Natural killer cell (primary cell): ENCODE data around the gene SLC5A2. TPM values are rescaled to one million over a fixed set of nuclear protein-coding genes. Genes with fewer than 3 reads are reported as not detected.
"Not testable (repeated sequence)": the region's sequence is repeated elsewhere in the genome, so short reads cannot be mapped to it uniquely, and the experiment has no call there.

Experiments used
- ATAC-seq, 3 donors: fragments of 150-1000 bp in 2 of 3; fragments of 200-7000 bp in 1 of 3; cut with Tn5 transposase; 1 replicate in 1 of 3; 2 replicates in 2 of 3; pipeline ENCODE4 v1.10.0; 2021; ENCODE audit warnings: mild to moderate bottlenecking in 2 of 3, moderate library complexity in 2 of 3
- DNase-seq, 2 donors: peaks; one replicate each; pipeline versions ENCODE4 v3.0.0 to v3.0.0-alpha.2; 2013 to 2021; ENCODE audit warnings: mixed read lengths in 1 of 2
- H3K27ac ChIP-seq: one replicate; pipeline ENCODE4 v1.5.1; 2013; ENCODE audit warnings: mild to moderate bottlenecking, low read length
- H3K27me3 ChIP-seq: one replicate; pipeline ENCODE4 v1.6.1; 2013; ENCODE audit warnings: low read length; ENCODE audit not compliant: control insufficient read depth, insufficient read depth
- H3K36me3 ChIP-seq: one replicate; pipeline ENCODE4 v1.6.1; 2013; ENCODE audit warnings: low read length; ENCODE audit not compliant: control insufficient read depth, insufficient read depth
- H3K4me1 ChIP-seq: one replicate; pipeline ENCODE4 v1.6.1; 2013; ENCODE audit warnings: low read length; ENCODE audit not compliant: control insufficient read depth, insufficient read depth
- H3K4me3 ChIP-seq: one replicate; pipeline ENCODE4 v1.5.1; 2013; ENCODE audit warnings: low read length
- H3K9me3 ChIP-seq: one replicate; pipeline ENCODE4 v1.6.1; 2013; ENCODE audit warnings: low read length; ENCODE audit not compliant: control insufficient read depth, insufficient read depth
- H3K27ac Mint-ChIP-seq, 2 donors: one replicate each; pipeline ENCODE4 v1.8.0; 2022; ENCODE audit warnings: mild to moderate bottlenecking in 2 of 2, mixed read lengths in 2 of 2, moderate library complexity in 1 of 2
- H3K27me3 Mint-ChIP-seq, 2 donors: one replicate each; pipeline ENCODE4 v1.8.0; 2022; ENCODE audit warnings: low read depth in 2 of 2, mixed read lengths in 2 of 2
- H3K36me3 Mint-ChIP-seq: one replicate; pipeline ENCODE4 v1.8.0; 2022; ENCODE audit warnings: mixed read lengths
- H3K4me1 Mint-ChIP-seq, 2 donors: one replicate each; pipeline ENCODE4 v1.8.0; 2022; ENCODE audit warnings: mixed read lengths in 2 of 2
- H3K4me3 Mint-ChIP-seq: one replicate; pipeline ENCODE4 v1.8.0; 2022; ENCODE audit warnings: mild to moderate bottlenecking, moderate library complexity, mixed read lengths
- H3K9me3 Mint-ChIP-seq, 2 donors: one replicate each; pipeline ENCODE4 v1.8.0; 2022; ENCODE audit warnings: mixed read lengths in 2 of 2
- WGBS: methylation state at CpG from one replicate; pipeline ENCODE4 v1.1.7; 2013; ENCODE audit warnings: missing lambda C conversion rate; ENCODE audit not compliant: insufficient coverage; 5-methylcytosine and 5-hydroxymethylcytosine counted together
- intact Hi-C: fragments of 100-400 bp; cut with micrococcal nuclease; formaldehyde crosslinking; loops from one replicate; pipeline ENCODE4 v1.14.2; 2022
- total RNA-seq, 4 donors: library from RNA; stranded (reverse); fragments of 120-200 nt in 1 of 4; gene quantifications; one replicate each; pipeline versions ENCODE4 v1.2.3 to v1.2.4, GENCODE V29; 2013 to 2022
- TF ChIP-seq, protein P1 (sequence below): fragments of 200-600 bp; IDR thresholded peaks from one replicate; pipeline ENCODE4 v1.8.0; 2022; ENCODE audit warnings: antibody characterized with exemption

Gene SLC5A2
- total RNA-seq, 3 donors from 2014 or later (not counting 1 experiment from before 2014, with no cell fraction given) = 0.20 to 0.96 TPM; not detected in 1

DNA sequence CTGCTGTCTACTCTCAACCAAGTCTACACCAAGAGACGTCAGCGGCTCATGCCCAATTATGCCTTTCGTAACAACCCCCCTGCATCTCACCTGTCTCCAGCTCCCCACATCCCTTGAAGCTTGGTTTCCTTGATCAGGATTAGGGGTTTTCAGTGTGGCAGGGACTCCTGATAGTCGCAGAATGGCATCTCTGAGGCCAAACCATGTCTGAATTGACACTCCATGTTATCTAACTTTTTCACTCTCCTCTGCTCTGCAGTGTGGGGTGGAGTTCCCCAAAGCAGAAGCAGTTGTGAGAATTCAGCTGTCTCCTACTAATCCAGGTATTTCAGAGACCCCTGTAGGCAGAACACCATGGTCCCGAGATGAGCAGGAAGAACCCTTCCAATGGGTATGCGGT is 39.1 kb downstream of the SLC5A2 start:
- no peaks in the 10 kb centered on the region for H3K9me3 Mint-ChIP-seq
- no peaks in the 10 kb centered on the region for H3K9me3 ChIP-seq
- H3K27me3 Mint-ChIP-seq = peaks cover 7 to 9% of the 10 kb centered on the region in 2 donors
- no peak overlapping the region for H3K27ac Mint-ChIP-seq
- H3K4me3 ChIP-seq = no peak overlapping the region
- H3K36me3 Mint-ChIP-seq = no peaks in the 10 kb centered on the region
- 90% methylated on average over 5 of the region's 6 CpGs for WGBS
- TF ChIP-seq, protein P1, sequence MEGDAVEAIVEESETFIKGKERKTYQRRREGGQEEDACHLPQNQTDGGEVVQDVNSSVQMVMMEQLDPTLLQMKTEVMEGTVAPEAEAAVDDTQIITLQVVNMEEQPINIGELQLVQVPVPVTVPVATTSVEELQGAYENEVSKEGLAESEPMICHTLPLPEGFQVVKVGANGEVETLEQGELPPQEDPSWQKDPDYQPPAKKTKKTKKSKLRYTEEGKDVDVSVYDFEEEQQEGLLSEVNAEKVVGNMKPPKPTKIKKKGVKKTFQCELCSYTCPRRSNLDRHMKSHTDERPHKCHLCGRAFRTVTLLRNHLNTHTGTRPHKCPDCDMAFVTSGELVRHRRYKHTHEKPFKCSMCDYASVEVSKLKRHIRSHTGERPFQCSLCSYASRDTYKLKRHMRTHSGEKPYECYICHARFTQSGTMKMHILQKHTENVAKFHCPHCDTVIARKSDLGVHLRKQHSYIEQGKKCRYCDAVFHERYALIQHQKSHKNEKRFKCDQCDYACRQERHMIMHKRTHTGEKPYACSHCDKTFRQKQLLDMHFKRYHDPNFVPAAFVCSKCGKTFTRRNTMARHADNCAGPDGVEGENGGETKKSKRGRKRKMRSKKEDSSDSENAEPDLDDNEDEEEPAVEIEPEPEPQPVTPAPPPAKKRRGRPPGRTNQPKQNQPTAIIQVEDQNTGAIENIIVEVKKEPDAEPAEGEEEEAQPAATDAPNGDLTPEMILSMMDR = no peak
- intact Hi-C loops = no loop called here
- no peaks in the 10 kb centered on the region for H3K4me1 Mint-ChIP-seq
- H3K27ac ChIP-seq = no peak overlapping the region
- DNase-seq (no peak), ATAC-seq (no peak)
- H3K4me1 ChIP-seq = no peaks in the 10 kb centered on the region
- no peaks in the 10 kb centered on the region for H3K27me3 ChIP-seq
- H3K4me3 Mint-ChIP-seq = no peak overlapping the region
- H3K36me3 ChIP-seq = no peaks in the 10 kb centered on the region

DNA sequence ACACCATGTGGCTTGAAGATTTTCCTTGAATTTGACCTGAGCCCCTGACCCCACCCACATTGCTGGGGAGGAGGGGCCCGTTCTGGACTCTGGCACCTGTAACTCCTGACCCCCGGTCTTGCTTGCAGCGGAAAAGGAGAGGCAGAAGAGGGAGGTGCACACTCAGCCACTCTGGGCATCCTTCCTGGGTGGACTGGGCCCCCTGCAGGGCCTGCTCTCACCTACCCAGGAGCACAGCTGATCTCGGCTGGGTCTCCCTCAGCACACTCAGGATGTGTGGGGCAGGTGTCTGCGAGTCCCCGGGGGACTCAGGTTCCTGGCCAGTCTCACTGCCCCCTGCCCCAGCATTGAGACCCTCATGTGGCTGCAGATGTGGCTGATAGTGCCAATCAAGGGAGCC is 40.8 kb downstream of the SLC5A2 start:
- H3K27ac Mint-ChIP-seq, H3K36me3 Mint-ChIP-seq, H3K27ac ChIP-seq, H3K9me3 ChIP-seq, H3K4me3 Mint-ChIP-seq, H3K27me3 ChIP-seq, H3K4me3 ChIP-seq, H3K4me1 Mint-ChIP-seq, H3K9me3 Mint-ChIP-seq, H3K36me3 ChIP-seq, ATAC-seq, DNase-seq, H3K4me1 ChIP-seq, intact Hi-C loops: not testable (repeated sequence)
- no CpG with 5 or more reads among the region's 6 CpGs for WGBS
- peaks cover 10 to 13% of the 10 kb centered on the region in 2 donors for H3K27me3 Mint-ChIP-seq

- Mint-ChIP-seq H3K4me3 (no peak overlapping the region), H3K4me1 (no peaks in the 10 kb centered on the region), H3K27me3 (peaks cover 15 to 17% of the 10 kb centered on the region in 2 donors), H3K9me3 (no peaks in the 10 kb centered on the region), H3K27ac (no peak overlapping the region), H3K36me3 (no peaks in the 10 kb centered on the region)
- 97% methylated on average over 3 of the region's 3 CpGs for WGBS
- intact Hi-C loops = no loop called here
- ATAC-seq = no peak
- DNase-seq = no peak
- Histone ChIP-seq H3K4me3 (no peak overlapping the region), H3K9me3 (no peaks in the 10 kb centered on the region), H3K27ac (no peak overlapping the region), H3K27me3 (peaks cover 5% of the 10 kb centered on the region), H3K4me1 (peaks cover 2% of the 10 kb centered on the region), H3K36me3 (no peaks in the 10 kb centered on the region)
- TF ChIP-seq, protein P1 = no peak
Observed at GRCh38 chr16:31525113-31525512, 42.2 kb downstream of the SLC5A2 start.

GRCh38 chr16:31527734-31528274 is 44.9 kb downstream of the SLC5A2 start, which contains the start of gene AHSP:
TSS of gene AHSP (plus strand) at chr16:31527900. CDS start at chr16:31528140, 240 bp downstream.
- ATAC-seq (no peak), DNase-seq (no peak)
- H3K9me3 ChIP-seq = no peaks in the 10 kb centered on the region
- Mint-ChIP-seq H3K4me1 (no peaks in the 10 kb centered on the region), H3K9me3 (no peaks in the 10 kb centered on the region), H3K4me3 (no peak within 1 kb of the TSS), H3K36me3 (no peaks in the 10 kb centered on the region), H3K27ac (no peak within 1 kb of the TSS), H3K27me3 (peaks cover 15 to 17% of the 10 kb centered on the region in 2 donors)
- H3K36me3 ChIP-seq = no peaks in the 10 kb centered on the region
- no peak within 1 kb of the TSS for H3K4me3 ChIP-seq
- intact Hi-C loops = no loop called here
- H3K27ac ChIP-seq = no peak within 1 kb of the TSS
- peaks cover 5% of the 10 kb centered on the region for H3K27me3 ChIP-seq
- WGBS = 85% methylated on average over 6 of the region's 6 CpGs
- TF ChIP-seq, protein P1 = no peak
- peaks cover 2% of the 10 kb centered on the region for H3K4me1 ChIP-seq
